IPS DF 6.9 (cell line): Measurements from ENCODE around the gene DPAGT1.

Experiments used
- DNase-seq: peaks from one replicate; pipeline ENCODE4 v3.0.0-alpha.2; 2013; ENCODE audit warnings: low read depth, low spot score
- H3K27ac ChIP-seq: one replicate; pipeline ENCODE4 v1.5.1; 2013; ENCODE audit warnings: low read length, control low read depth
- H3K27me3 ChIP-seq: 2 replicates; pipeline ENCODE4 v1.6.1; 2013; ENCODE audit warnings: mild to moderate bottlenecking, low read length; ENCODE audit not compliant: control insufficient read depth, insufficient read depth
- H3K36me3 ChIP-seq: 2 replicates; pipeline ENCODE4 v1.6.1; 2013; ENCODE audit warnings: low read length; ENCODE audit not compliant: control insufficient read depth, insufficient read depth
- H3K4me1 ChIP-seq: 2 replicates; pipeline ENCODE4 v1.6.1; 2013; ENCODE audit warnings: low read length; ENCODE audit not compliant: control insufficient read depth, insufficient read depth
- H3K4me3 ChIP-seq: 2 replicates; pipeline ENCODE4 v1.5.1; 2013; ENCODE audit warnings: mild to moderate bottlenecking, low read length
- H3K9me3 ChIP-seq: 2 replicates; pipeline ENCODE4 v1.6.1; 2013; ENCODE audit warnings: low read length, inconsistent platforms; ENCODE audit not compliant: control insufficient read depth, insufficient read depth
- WGBS: extraction: QIAGEN DNeasy Blood & Tissue Kit; methylation state at CpG from one replicate; pipeline ENCODE4 v1.1.7; 2013; ENCODE audit warnings: mixed read lengths, missing lambda C conversion rate; ENCODE audit not compliant: insufficient read length, insufficient coverage; 5-methylcytosine and 5-hydroxymethylcytosine counted together

Gene DPAGT1

DNA sequence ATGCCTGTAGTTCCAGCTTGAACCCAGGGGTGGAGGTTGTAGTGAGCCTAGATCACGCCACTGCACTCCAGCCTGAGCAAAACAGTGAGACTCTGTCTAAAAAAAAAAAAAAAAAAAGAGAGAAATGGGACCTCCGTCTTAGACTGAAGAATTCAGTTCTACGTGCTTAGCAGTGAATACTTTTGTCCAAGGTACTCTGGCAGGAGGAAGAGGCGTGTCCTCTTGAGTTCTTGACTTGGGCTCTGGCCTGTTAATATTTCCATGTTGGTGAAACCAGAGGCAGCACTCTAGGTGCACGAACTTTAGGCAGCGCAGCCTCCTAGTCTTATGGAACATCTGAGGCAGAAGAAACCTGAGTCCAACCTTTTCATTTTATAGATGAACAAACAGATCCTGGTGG is 14.5 kb downstream of the DPAGT1 start:
- no peak overlapping the region for H3K27ac ChIP-seq
- H3K4me3 ChIP-seq: no peak overlapping the region
- no peak for DNase-seq
- H3K36me3 ChIP-seq: peaks cover 7% of the 10 kb centered on the region; the same call in 1 of the 2 replicates
- H3K27me3 ChIP-seq: no peaks in the 10 kb centered on the region
- no peaks in the 10 kb centered on the region for H3K9me3 ChIP-seq
- no CpG with 5 or more reads among the region's 6 CpGs for WGBS
- H3K4me1 ChIP-seq: no peaks in the 10 kb centered on the region

DNA sequence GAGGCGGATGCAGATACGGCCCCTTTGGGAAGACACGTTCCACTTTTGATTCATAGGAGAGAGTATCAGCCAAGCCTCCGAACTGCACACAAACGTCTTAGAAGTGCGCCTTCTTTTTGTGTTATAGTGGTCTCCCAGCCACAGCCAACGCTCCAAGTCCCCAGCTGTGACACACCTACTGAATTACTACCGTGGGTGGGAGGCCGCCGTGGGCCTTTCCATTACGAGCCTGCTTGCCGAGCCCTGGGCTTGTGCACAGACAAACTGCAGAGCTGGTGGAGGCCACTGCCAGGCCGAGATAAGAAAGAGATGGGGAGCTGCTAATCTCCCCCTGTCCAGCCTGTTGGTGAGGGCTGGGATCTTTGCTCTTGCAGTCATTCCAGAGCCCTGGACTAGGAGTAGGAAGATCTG is 16.2 kb downstream of the DPAGT1 start:
- Histone ChIP-seq H3K27ac (no peak overlapping the region), H3K4me1 (no peaks in the 10 kb centered on the region), H3K27me3 (no peaks in the 10 kb centered on the region), H3K9me3 (no peaks in the 10 kb centered on the region), H3K4me3 (peak overlapping the region; percentile 90; the same call in 1 of the 2 replicates), H3K36me3 (peaks cover 12% of the 10 kb centered on the region; the same call in 1 of the 2 replicates)
- no peak for DNase-seq
- WGBS: no CpG with 5 or more reads among the region's 13 CpGs

DNA sequence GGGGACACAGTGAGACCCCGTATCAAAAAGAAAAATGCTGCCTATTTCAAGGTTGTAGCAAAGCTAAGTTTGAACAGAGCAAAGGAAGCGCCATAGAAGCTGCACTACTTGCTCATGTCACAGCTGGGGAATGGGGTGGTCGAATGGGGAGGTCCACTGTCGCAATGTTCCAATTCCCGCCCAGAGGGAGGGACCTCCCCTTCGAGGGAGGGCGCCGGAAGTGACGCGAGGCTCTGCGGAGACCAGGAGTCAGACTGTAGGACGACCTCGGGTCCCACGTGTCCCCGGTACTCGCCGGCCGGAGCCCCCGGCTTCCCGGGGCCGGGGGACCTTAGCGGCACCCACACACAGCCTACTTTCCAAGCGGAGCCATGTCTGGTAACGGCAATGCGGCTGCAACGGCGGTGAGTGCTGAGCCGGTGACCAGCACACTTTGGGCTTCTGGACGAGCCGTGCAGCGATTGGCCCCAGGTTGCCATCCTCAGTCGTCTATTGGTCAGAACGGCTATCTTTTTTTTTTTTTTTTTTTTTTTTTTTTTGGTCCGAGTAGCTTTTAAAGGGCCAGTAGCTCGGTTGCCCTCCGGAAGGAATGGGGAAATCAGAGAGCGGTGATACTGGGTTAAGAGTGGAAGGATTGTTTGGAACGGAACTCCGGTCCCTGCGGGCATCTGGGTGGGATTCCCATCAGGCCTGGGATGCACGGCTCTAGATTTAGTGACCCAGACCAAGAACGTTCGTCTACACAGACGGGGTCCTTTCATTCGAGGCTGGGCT is 16.8 kb downstream of the DPAGT1 start, which contains the start of gene HMBS:
Gene HMBS, plus strand, starts transcription at position 219 of the 774 bp plus-strand sequence. Its CDS starts 153 bp downstream, at position 372.
- WGBS: no CpG with 5 or more reads among the region's 45 CpGs
- Histone ChIP-seq H3K4me3 (peak within 1 kb of the TSS; percentile 90), H3K9me3 (no peaks in the 10 kb centered on the region), H3K27ac (no peak within 1 kb of the TSS), H3K4me1 (no peaks in the 10 kb centered on the region), H3K36me3 (peaks cover 12% of the 10 kb centered on the region; the same call in 1 of the 2 replicates), H3K27me3 (no peaks in the 10 kb centered on the region)
- peak; percentile 91 for DNase-seq

- Histone ChIP-seq H3K27me3 (no peaks in the 10 kb centered on the region), H3K4me3 (no peak overlapping the region), H3K27ac (no peak overlapping the region), H3K4me1 (no peaks in the 10 kb centered on the region), H3K36me3 (peaks cover 31% of the 10 kb centered on the region), H3K9me3 (no peaks in the 10 kb centered on the region)
- no peak for DNase-seq
- no CpG with 5 or more reads among the region's 7 CpGs for WGBS
Measured at GRCh38 chr11:119081682-119082260, 19.9 kb downstream of the DPAGT1 start.

DNA sequence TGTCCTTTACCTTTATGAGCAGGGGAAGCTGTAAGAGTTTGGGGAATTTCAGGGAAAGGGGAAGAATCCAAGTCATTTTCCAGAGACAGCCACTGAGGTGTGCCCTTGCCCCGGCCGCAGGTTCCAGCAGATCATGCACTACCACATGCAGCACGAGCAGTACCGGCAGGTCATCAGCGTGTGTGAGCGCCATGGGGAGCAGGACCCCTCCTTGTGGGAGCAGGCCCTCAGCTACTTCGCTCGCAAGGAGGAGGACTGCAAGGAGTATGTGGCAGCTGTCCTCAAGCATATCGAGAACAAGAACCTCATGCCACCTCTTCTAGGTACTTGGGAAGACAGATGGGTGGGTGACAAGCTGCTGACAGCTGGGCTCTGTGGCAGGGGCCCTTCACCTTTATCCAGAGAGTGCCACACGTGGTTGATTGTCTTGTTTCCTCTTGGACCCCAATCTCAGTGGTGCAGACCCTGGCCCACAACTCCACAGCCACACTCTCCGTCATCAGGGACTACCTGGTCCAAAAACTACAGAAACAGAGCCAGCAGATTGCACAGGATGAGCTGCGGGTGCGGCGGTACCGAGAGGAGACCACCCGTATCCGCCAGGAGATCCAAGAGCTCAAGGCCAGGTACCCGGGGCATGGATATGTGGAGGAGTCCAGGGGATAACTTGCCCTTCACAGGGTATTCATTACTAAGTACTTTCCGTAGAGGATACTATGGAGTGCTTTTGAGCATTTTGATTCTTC is 22.8 kb downstream of the DPAGT1 start:
- Histone ChIP-seq H3K4me3 (no peak overlapping the region), H3K4me1 (no peaks in the 10 kb centered on the region), H3K36me3 (peaks cover 34% of the 10 kb centered on the region), H3K27me3 (no peaks in the 10 kb centered on the region), H3K27ac (no peak overlapping the region), H3K9me3 (no peaks in the 10 kb centered on the region)
- DNase-seq: no peak
- WGBS: no CpG with 5 or more reads among the region's 19 CpGs

GRCh38 chr11:119077839-119078238 is 23.8 kb downstream of the DPAGT1 start:
- H3K4me3 ChIP-seq: no peak overlapping the region
- H3K36me3 ChIP-seq: peaks cover 40% of the 10 kb centered on the region
- H3K9me3 ChIP-seq: no peaks in the 10 kb centered on the region
- no CpG with 5 or more reads among the region's 11 CpGs for WGBS
- H3K4me1 ChIP-seq: no peaks in the 10 kb centered on the region
- no peak for DNase-seq
- no peaks in the 10 kb centered on the region for H3K27me3 ChIP-seq
- H3K27ac ChIP-seq: no peak overlapping the region

- Histone ChIP-seq H3K4me1 (no peaks in the 10 kb centered on the region), H3K27ac (no peak within 1 kb of the TSS), H3K36me3 (peaks cover 6% of the 10 kb centered on the region; the same call in 1 of the 2 replicates), H3K27me3 (no peaks in the 10 kb centered on the region), H3K4me3 (peak within 1 kb of the TSS; percentile 100), H3K9me3 (no peaks in the 10 kb centered on the region)
- DNase-seq: peak; percentile 95
- WGBS: no CpG with 5 or more reads among the region's 49 CpGs
Measured at GRCh38 chr11:119067371-119068222, 34.1 kb downstream of the DPAGT1 start, which contains the start of gene VPS11. Gene VPS11, plus strand, starts transcription at chr11:119067818. Its CDS starts 6 bp downstream, at chr11:119067824.

DNA sequence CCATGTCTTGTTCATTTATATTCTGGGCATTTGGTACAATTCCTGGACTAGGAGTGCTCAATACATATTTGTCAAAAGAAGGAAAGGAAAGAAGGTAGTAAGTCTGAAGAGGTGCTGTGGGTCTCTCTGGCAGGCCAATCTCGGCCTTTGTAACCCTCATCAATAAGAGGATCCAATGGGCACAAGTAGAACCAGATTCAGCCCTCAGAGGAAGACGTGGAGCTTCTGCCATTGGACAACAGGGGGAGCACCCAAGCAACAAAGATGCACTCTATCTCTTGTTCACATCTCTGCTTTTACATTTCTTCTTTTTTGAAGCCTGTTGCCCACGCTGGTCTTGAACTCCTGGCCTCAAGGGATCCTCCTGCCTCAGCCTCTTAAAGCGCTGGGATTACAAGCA is 36.3 kb downstream of the DPAGT1 start:
- Histone ChIP-seq H3K27ac (no peak overlapping the region), H3K36me3 (peaks cover 2% of the 10 kb centered on the region; the same call in 1 of the 2 replicates), H3K9me3 (no peaks in the 10 kb centered on the region), H3K27me3 (no peaks in the 10 kb centered on the region), H3K4me1 (no peaks in the 10 kb centered on the region), H3K4me3 (no peak overlapping the region)
- WGBS: no CpG with 5 or more reads among the region's 4 CpGs
- DNase-seq: no peak

DNA sequence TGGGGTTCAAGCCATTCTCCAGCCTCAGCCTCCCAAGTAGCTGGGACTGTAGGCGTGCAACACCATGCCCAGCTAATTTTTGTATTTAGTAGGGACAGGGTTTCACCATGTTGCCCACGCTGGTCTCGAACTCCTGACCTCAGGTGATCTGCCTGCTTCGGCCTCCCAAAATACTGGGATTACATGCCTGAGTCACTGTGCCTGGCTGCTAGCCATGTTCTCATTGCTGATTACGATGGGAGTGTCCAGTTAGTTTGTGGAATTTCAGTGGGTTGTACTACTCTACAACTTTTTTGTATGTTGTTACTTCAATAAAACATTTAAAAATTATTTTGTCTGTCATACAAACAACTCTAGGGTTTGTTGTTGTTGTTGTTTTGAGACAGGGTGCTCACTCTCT is 38.9 kb downstream of the DPAGT1 start:
- Histone ChIP-seq H3K36me3 (no peaks in the 10 kb centered on the region), H3K4me1 (peaks cover 3% of the 10 kb centered on the region; the same call in 1 of the 2 replicates), H3K27me3 (no peaks in the 10 kb centered on the region), H3K9me3 (no peaks in the 10 kb centered on the region), H3K27ac (no peak overlapping the region), H3K4me3 (no peak overlapping the region)
- no peak for DNase-seq
- no CpG with 5 or more reads among the region's 5 CpGs for WGBS
